B cell (primary cell): ENCODE data around the gene AURKA. TPM values are rescaled to one million over a fixed set of nuclear protein-coding genes. Genes with fewer than 3 reads are reported as not detected.
A peak's percentile ranks its signal among the peaks of the same experiment; 100 is the strongest.

Source experiments
- ATAC-seq: fragments of 200-7000 bp; cut with Tn5 transposase; one replicate; pipeline ENCODE4 v1.10.0; 2021; ENCODE audit warnings: low read depth, mild to moderate bottlenecking, moderate number of reproducible peaks, moderate library complexity
- CTCF ChIA-PET: fragments of 350-600 bp; sonication (Branson Sonifier 250); formaldehyde crosslinking; loops from one replicate; lab custom pipeline; 2021; ENCODE audit warnings: antibody characterized with exemption, inconsistent platforms; lab: Charles Lee
- POLR2A ChIA-PET: fragments of 350-600 bp; sonication (Branson Sonifier 250); formaldehyde crosslinking; loops from one replicate; lab custom pipeline; 2021; ENCODE audit warnings: antibody characterized with exemption; lab: Charles Lee
- DNase-seq: peaks from one replicate; pipeline ENCODE4 v3.0.0; 2013
- H2AFZ ChIP-seq: 2 replicates; pipeline ENCODE4 v1.6.1; 2012; ENCODE audit warnings: mild to moderate bottlenecking, low read depth, low read length; ENCODE audit not compliant: insufficient read depth, poor library complexity, severe bottlenecking
- H3K27ac ChIP-seq, 2 donors: 1 replicate in 1 of 2; 2 replicates in 1 of 2; pipeline ENCODE4 v1.5.1; 2012 to 2013; ENCODE audit warnings: low read length in 2 of 2, mild to moderate bottlenecking in 2 of 2, moderate library complexity in 1 of 2
- H3K27me3 ChIP-seq, 4 experiments: fragments of 200-600 bp in 1 of 4; sonication (generic) in 1 of 4; replicated peaks in 1 of 4; 1 replicate in 2 of 4; 2 replicates in 2 of 4; pipeline versions ENCODE4 v1.6.1 to v1.7.0; 2013 to 2016; ENCODE audit warnings: low read length in 3 of 4, mild to moderate bottlenecking in 2 of 4, mixed read lengths in 1 of 4, moderate library complexity in 1 of 4; ENCODE audit not compliant: insufficient read depth in 4 of 4, control insufficient read depth in 3 of 4; ENCODE audit errors: control extremely low read depth in 1 of 4
- H3K36me3 ChIP-seq, 2 experiments: replicated peaks in 1 of 2; 1 replicate in 1 of 2; 2 replicates in 1 of 2; pipeline versions ENCODE4 v1.6.1 to v1.7.1; 2013; ENCODE audit warnings: low read length in 1 of 2; ENCODE audit not compliant: insufficient read depth in 2 of 2, control insufficient read depth in 1 of 2; ENCODE audit errors: control extremely low read depth in 1 of 2, extremely low read depth in 1 of 2
- H3K4me1 ChIP-seq, 2 donors: fragments of 200-600 bp in 1 of 2; sonication (generic) in 1 of 2; 1 replicate in 1 of 2; 2 replicates in 1 of 2; pipeline versions ENCODE4 v1.5.1 to v1.6.1; 2013 to 2017; ENCODE audit warnings: low read length in 2 of 2; ENCODE audit not compliant: control insufficient read depth in 2 of 2, insufficient read depth in 2 of 2
- H3K4me2 ChIP-seq: replicated peaks from 2 replicates; pipeline ENCODE3; 2012; ENCODE audit warnings: mild to moderate bottlenecking, low read depth, low read length; ENCODE audit not compliant: poor library complexity, severe bottlenecking
- H3K4me3 ChIP-seq, 5 experiments: fragments of 200-600 bp in 1 of 5; sonication (generic) in 1 of 5; 1 replicate in 3 of 5; 2 replicates in 2 of 5; pipeline versions ENCODE4 v1.5.1 to v1.7.0; 2011 to 2016; ENCODE audit warnings: low read length in 4 of 5, mild to moderate bottlenecking in 4 of 5, low read depth in 2 of 5, control low read depth in 1 of 5, moderate library complexity in 1 of 5; ENCODE audit not compliant: insufficient read depth in 1 of 5; ENCODE audit errors: control extremely low read depth in 1 of 5, extremely low read depth in 1 of 5
- H3K79me2 ChIP-seq: fragments of 200-600 bp; sonication (generic); one replicate; pipeline ENCODE4 v1.6.0; 2016; ENCODE audit warnings: low read length; ENCODE audit not compliant: control insufficient read depth, insufficient read depth
- H3K9ac ChIP-seq: fragments of 200-600 bp; sonication (generic); 2 replicates; pipeline ENCODE4 v1.6.1; 2017; ENCODE audit warnings: mild to moderate bottlenecking, low read length, moderate library complexity
- H3K9me3 ChIP-seq, 3 donors: one replicate each; pipeline versions ENCODE4 v1.6.1 to v1.7.1; 2013; ENCODE audit warnings: low read length in 2 of 3; ENCODE audit not compliant: control insufficient read depth in 2 of 3, insufficient read depth in 1 of 3; ENCODE audit errors: control extremely low read depth in 1 of 3
- H4K20me1 ChIP-seq: 2 replicates; pipeline ENCODE4 v1.6.0; 2012; ENCODE audit warnings: mild to moderate bottlenecking, low read length; ENCODE audit not compliant: insufficient read depth, control insufficient read depth, poor library complexity, severe bottlenecking
- H3K27ac Mint-ChIP-seq: one replicate; pipeline ENCODE4 v1.8.0; 2021; ENCODE audit warnings: mixed read lengths
- H3K27me3 Mint-ChIP-seq: one replicate; pipeline ENCODE4 v1.8.0; 2021; ENCODE audit warnings: mixed read lengths
- H3K4me1 Mint-ChIP-seq: one replicate; pipeline ENCODE4 v1.8.0; 2021; ENCODE audit warnings: mixed read lengths
- H3K4me3 Mint-ChIP-seq: one replicate; pipeline ENCODE4 v1.8.0; 2021; ENCODE audit warnings: mixed read lengths
- H3K9me3 Mint-ChIP-seq: one replicate; pipeline ENCODE4 v1.8.0; 2022; ENCODE audit warnings: mixed read lengths; ENCODE audit not compliant: insufficient read depth
- CTCF ChIP-seq: fragments of 200-600 bp; IDR thresholded peaks from one replicate; pipeline ENCODE4 v1.8.0; 2022; ENCODE audit warnings: antibody characterized with exemption, mild to moderate bottlenecking
- EZH2 ChIP-seq: IDR thresholded peaks from 2 replicates; pipeline ENCODE4 v1.6.1; 2012; ENCODE audit warnings: borderline replicate concordance, low read depth, mild to moderate bottlenecking, moderate library complexity, low read length; ENCODE audit not compliant: insufficient read depth, poor library complexity, severe bottlenecking
- WGBS: methylation state at CpG from one replicate; pipeline ENCODE4 v1.1.5; 2013; ENCODE audit warnings: missing lambda C conversion rate; ENCODE audit not compliant: insufficient coverage; 5-methylcytosine and 5-hydroxymethylcytosine counted together
- intact Hi-C: fragments of 100-400 bp; cut with micrococcal nuclease; formaldehyde crosslinking; loops from one replicate; pipeline ENCODE4 v1.10.0; 2022
- polyA plus RNA-seq: library from polyadenylated mRNA; depleted of rRNA; stranded (reverse); fragments of >200 nt; gene quantifications from 2 replicates; pipeline ENCODE4 v1.2.3, GENCODE V29; 2012
- total RNA-seq, 2 donors: library from RNA; stranded (reverse); fragments of 120-200 nt in 1 of 2; gene quantifications; 1 replicate in 1 of 2; 2 replicates in 1 of 2; pipeline versions ENCODE4 v1.2.3 to v1.2.4, GENCODE V29; 2013 to 2022

The AURKA gene
- total and polyA plus RNA-seq, 2 donors (not counting 1 experiment from before 2014, with no cell fraction given), result 0.86 to 3.9 TPM

- peaks cover 24% of the 10 kb centered on the region for H3K4me1 Mint-ChIP-seq
- H3K9ac ChIP-seq, result no peak overlapping the region
- H3K79me2 ChIP-seq, result peaks cover 29% of the 10 kb centered on the region
- peaks cover 6 to 47% of the 10 kb centered on the region in 2 experiments for H3K36me3 ChIP-seq
- ChIA-PET POLR2A (no interaction called here), CTCF (interaction anchor here (0.7 to 1.3 kb wide), 2 partner anchors 9 to 1198 kb away, joined by 3 to 4 read pairs; no protein-coding TSS in a partner anchor)
- H4K20me1 ChIP-seq, result peaks cover 7% of the 10 kb centered on the region
- H3K4me2 ChIP-seq, result no peak overlapping the region
- H2AFZ ChIP-seq, result no peak overlapping the region
- intact Hi-C loops, result loop anchor here (10.0 kb wide), 1 partner anchor 1320 kb away; the partner anchor contains the start of gene PMEPA1
- H3K27me3 Mint-ChIP-seq, result no peaks in the 10 kb centered on the region
- H3K27me3 ChIP-seq, result no peaks in the 10 kb centered on the region
- H3K27ac ChIP-seq, result no peak overlapping the region
- H3K4me3 ChIP-seq, result no peak overlapping the region
- no peak overlapping the region for H3K27ac Mint-ChIP-seq
- no peak for TF ChIP-seq CTCF
- TF ChIP-seq EZH2, result no peak
- no peaks in the 10 kb centered on the region for H3K9me3 ChIP-seq
- 100% methylated on average over 3 of the region's 4 CpGs for WGBS
- ATAC-seq (no peak), DNase-seq (no peak)
- no peaks in the 10 kb centered on the region for H3K9me3 Mint-ChIP-seq
- no peak overlapping the region for H3K4me3 Mint-ChIP-seq
- H3K4me1 ChIP-seq, result peaks cover 16 to 21% of the 10 kb centered on the region in 2 donors
Observed at GRCh38 chr20:56395166-56395565, 3.2 kb upstream of the AURKA start.

- peak overlapping the region; percentile 85 for H3K9ac ChIP-seq
Observed at GRCh38 chr20:56393653-56394052, 1.6 kb upstream of the AURKA start.

More at GRCh38 chr20:56393653-56394052, 1.6 kb upstream of the AURKA start:
- no peak for DNase-seq
- intact Hi-C loops, result loop anchor here (10.0 kb wide), 1 partner anchor 1321 kb away; the partner anchor contains the start of gene PMEPA1
- Histone ChIP-seq H3K9me3 (no peaks in the 10 kb centered on the region), H3K36me3 (peaks cover 4 to 35% of the 10 kb centered on the region in 2 experiments), H3K4me3 (peak overlapping the region in 3 of 5 experiments; percentile 72 to 98 (median 95)), H3K27ac (no peak overlapping the region), H3K4me1 (peaks cover 16 to 21% of the 10 kb centered on the region in 2 donors), H3K27me3 (no peaks in the 10 kb centered on the region), H3K79me2 (peaks cover 38% of the 10 kb centered on the region), H4K20me1 (no peaks in the 10 kb centered on the region), H3K4me2 (peak overlapping the region; percentile 77), H2AFZ (peak overlapping the region; percentile 90)
- WGBS, result 84% methylated on average over 8 of the region's 8 CpGs
- peaks cover 18% of the 10 kb centered on the region for H3K4me1 Mint-ChIP-seq
- no peaks in the 10 kb centered on the region for H3K27me3 Mint-ChIP-seq
- no peak for ATAC-seq
- POLR2A ChIA-PET, result no interaction called here
- CTCF ChIA-PET, result no interaction called here
- no peak overlapping the region for H3K27ac Mint-ChIP-seq
- no peaks in the 10 kb centered on the region for H3K9me3 Mint-ChIP-seq
- H3K4me3 Mint-ChIP-seq, result no peak overlapping the region
- TF ChIP-seq CTCF, result no peak
- TF ChIP-seq EZH2, result no peak
